Islet precursor cell (in vitro differentiated cells): Measurements from ENCODE around the gene CDC25B.
"Not testable (repeated sequence)": the region's sequence is repeated elsewhere in the genome, so short reads cannot be mapped to it uniquely, and the experiment has no call there.

Experiments used
- DNase-seq: peaks from one replicate; pipeline ENCODE4 v3.0.0-alpha.2; 2018

CDC25B gene

DNA sequence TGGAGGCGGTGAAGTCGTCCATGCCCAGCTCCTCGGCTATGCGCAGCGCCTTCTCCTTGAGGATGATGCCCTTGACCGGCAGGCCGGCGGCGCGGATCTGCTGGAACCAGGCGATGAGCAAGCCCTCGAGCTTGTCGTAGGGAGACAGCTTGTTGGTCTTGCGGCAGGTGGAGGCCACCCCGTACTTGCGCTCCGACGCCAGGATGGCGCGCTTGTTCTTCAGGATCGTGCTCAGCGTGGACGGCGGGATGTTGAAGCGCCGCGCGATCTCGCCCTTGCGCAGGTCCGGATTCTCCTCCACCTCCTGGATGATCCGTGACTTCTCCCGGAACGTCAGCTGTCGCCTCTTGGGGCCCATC is 10.0 kb upstream of the CDC25B start:
- no peak for DNase-seq

- peak; percentile 93 for DNase-seq
Observed at GRCh38 chr20:3786665-3787323, 9.3 kb upstream of the CDC25B start, which contains the start of gene CENPB. CENPB (minus strand) TSS chr20:3786740; CDS start chr20:3786483, 257 bp downstream.

- DNase-seq: no peak
Observed at GRCh38 chr20:3787324-3788014, 8.6 kb upstream of the CDC25B start.

- DNase-seq: no peak
Observed at GRCh38 chr20:3788685-3789155, 7.4 kb upstream of the CDC25B start.

- DNase-seq: not testable (repeated sequence)
Observed at GRCh38 chr20:3789201-3789600, 6.9 kb upstream of the CDC25B start.

DNA sequence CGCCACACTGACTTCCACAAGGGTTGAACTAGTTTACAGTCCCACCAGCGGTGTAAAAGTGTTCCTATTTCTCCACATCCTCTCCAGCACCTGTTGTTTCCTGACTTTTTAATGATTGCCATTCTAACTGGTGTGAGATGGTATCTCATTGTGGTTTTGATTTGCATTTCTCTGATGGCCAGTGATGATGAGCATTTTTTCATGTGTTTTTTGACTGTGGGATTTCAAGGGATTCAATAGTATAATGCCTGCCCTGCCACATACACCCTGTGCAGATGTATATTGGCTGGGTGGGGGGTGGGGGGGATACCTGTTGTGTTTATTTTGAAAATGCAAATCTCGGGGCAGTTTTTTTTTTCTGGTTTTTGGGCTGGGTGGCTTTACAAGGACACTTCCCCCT is 1.9 kb upstream of the CDC25B start:
- not testable (repeated sequence) for DNase-seq

DNA sequence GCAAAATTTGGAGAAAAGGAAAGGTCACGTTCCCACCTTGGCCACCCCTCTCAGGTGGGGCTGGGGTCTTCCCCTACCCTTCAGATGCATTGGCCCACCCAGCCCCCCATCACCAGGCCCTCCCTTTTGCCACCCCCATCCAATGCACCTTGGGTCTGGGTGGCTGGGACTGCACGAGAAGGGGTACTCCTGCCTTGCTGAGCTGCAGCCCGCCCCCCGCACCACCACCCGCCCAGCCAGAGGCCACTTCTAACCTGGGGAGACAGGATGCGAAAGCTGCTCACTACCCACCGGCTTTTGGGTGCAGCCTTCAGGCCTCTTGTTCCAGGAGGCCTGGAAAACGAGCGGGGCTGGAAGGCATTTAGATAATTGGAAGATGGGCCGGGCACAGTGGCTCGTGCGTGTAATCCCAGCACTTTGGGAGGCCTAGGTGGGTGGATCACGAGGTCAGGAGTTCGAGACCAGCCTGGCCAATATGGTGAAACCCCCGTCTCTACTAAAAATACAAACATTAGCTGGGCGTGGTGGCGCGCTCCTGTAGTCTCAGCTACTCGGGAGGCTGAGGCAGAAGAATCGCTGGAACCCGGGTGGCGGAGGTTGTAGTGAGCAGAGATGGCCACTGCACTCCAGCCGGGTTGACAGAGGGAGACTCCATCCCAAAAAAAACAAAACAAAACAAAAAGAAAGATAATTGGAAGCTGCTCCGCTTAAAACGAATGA is 1.2 kb upstream of the CDC25B start:
- no peak for DNase-seq

DNA sequence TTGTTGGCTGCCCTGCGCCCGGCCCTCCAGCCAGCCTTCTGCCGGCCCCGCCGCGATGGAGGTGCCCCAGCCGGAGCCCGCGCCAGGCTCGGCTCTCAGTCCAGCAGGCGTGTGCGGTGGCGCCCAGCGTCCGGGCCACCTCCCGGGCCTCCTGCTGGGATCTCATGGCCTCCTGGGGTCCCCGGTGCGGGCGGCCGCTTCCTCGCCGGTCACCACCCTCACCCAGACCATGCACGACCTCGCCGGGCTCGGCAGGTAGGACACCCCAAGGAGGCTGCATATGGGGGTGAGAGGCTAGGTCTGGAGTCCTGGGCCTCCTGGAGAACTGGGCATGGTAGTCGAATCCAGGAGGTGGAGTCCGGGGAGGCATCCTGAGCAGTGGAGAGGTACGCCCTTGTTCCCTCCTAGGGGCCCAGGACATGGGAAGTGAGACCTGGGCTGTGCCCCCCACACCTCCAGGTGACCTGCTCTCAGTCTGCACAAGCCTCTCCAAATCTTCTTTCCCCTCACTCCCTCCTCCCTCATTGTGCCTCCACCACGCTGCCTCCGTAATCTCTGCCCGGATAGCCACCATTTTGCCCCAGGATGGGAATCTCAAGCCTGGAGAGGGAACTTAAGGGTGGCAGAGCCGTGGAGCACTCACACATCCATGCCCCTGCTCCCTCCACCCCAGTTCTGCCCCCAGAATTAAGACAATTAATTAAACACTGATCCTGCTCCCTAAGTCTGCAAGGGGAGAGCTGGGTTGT is 541 bp downstream of the CDC25B start:
- DNase-seq: no peak

- DNase-seq: no peak
Observed at GRCh38 chr20:3797226-3797545, 1.1 kb downstream of the CDC25B start.

DNA sequence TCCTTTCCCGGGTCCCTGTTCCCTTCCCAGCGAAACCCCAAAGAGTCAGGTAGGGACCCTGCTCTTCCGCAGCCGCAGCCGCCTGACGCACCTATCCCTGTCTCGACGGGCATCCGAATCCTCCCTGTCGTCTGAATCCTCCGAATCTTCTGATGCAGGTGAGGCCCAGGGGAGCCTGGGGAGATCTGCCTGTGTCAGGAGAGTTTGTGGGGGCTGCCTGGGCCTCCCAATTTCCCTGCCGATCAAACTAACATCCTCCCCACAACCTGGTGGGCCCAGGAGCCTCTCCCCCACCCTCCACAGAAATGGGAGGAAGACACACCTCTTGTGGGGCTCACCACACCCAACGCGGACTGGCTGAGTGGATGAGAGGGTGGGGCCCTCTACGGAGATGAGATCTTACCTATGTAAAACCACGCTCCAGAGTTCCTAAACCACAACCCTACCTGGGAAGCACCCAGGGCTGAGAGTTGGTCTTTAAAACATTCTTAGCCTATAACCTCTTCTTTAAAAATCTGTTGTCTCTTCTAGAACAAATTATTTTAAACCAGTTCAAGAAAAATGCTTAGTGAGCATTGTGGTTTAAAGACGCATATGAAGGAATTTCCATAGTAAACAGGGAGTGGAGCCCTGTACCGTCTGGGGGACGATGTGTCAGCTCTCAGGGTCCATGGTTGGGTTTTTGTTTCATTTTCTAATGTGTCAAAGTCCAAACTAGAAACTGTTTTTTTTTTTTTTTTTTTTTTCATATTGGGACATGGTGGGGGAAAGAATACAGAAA is 1.7 kb downstream of the CDC25B start:
- no peak for DNase-seq

GRCh38 chr20:3798373-3798768 is 2.3 kb downstream of the CDC25B start:
- no peak for DNase-seq

DNA sequence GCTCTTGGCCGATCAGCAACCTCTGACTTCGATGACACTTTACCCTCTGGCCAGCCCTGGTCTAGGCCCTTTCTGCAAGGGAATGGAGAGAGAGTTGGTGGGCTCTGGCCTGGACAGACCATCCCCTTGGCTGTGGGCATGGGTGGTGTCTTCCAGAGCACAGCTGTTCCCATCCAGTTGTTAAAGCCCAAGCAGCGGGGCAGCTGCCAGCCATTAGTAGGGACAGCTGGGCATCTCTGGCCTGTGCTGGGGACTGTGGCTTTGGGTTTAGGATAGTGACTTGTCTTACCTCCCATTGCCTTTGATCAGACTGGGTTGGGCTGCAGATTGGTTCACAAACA is 2.8 kb downstream of the CDC25B start:
- DNase-seq: no peak

DNA sequence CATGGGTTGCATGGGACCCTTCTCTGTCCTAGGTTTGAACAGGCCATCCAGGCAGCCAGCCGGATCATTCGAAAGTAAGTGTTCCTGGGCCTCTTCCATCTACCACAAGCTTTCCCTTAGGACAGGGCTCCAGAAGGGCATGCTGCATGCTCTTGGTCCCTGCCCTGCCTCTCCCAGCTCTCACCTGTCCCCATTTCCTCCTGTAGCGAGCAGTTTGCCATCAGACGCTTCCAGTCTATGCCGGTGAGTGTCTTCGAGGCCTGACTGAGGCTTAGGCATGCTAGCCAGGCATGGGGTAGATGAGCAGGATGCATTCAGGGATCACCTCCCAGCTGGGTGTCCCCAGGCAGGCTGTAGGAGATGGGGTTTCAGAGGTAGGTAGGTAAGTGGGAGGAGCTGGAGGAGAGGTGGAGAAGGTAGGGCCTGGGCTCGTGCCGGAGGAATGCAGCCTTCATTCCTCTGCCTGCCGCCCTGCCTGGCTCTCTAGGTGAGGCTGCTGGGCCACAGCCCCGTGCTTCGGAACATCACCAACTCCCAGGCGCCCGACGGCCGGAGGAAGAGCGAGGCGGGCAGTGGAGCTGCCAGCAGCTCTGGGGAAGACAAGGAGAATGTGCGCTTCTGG is 4.3 kb downstream of the CDC25B start:
- DNase-seq: peak; percentile 64

DNA sequence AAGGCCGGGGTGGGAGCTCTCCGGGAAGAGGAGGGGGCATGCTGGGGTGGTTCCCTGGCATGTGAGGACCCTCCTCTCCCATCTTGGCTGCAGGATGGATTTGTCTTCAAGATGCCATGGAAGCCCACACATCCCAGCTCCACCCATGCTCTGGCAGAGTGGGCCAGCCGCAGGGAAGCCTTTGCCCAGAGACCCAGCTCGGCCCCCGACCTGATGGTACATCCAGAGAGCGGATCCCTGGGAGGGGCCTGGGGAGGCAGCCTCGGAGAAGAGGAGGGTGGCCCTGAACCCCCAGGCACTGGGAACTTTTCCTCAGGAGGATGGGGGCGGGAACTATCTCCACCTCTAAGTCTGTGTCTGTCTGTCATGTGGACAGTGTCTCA is 4.8 kb downstream of the CDC25B start:
- DNase-seq: no peak

DNA sequence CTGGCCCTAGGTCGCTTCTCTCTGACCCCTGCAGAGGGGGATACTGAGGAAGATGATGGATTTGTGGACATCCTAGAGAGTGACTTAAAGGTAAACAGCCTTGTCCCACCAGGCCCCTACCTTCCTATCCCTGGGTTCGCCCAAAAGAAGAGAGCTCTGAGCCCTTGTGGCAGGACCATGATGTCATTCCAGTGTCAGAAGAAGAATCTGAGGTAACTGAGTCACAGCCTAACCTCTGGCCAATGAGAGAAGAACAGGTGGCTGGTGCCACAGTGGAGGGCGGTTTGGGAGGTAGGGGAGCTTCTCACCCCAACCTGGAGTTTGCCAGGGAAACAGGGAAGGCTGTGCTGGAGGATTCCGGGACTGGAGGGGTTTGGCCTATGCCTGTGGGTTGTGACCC is 5.2 kb downstream of the CDC25B start:
- DNase-seq: no peak

- no peak for DNase-seq
Observed at GRCh38 chr20:3801846-3802245, 5.7 kb downstream of the CDC25B start.

- no peak for DNase-seq
Observed at GRCh38 chr20:3802524-3803239, 6.6 kb downstream of the CDC25B start.

DNA sequence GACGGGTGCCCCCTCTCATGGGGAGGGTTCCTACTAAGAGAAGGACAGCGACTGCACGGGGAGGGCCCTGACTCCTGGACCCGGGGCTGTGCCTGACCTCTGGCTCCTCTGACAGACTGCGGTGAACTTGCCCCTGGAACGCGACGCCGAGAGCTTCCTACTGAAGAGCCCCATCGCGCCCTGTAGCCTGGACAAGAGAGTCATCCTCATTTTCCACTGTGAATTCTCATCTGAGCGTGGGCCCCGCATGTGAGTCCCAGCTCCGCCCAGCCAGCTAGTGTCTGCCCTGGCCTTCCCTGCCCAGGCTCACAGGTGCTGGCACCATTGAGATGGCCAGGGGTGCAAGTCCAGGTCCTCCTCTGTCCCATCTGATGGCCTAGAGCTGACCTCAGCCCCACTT is 7.2 kb downstream of the CDC25B start:
- DNase-seq: no peak

GRCh38 chr20:3803854-3804253 is 7.7 kb downstream of the CDC25B start:
- no peak for DNase-seq

GRCh38 chr20:3804254-3804751 is 8.2 kb downstream of the CDC25B start:
- DNase-seq: no peak

GRCh38 chr20:3804781-3805180 is 8.7 kb downstream of the CDC25B start:
- no peak for DNase-seq
